ENCODE data around the gene TNFAIP8L2.
"Not testable (repeated sequence)": the region's sequence is repeated elsewhere in the genome, so short reads cannot be mapped to it uniquely, and the experiment has no call there.

TNFAIP8L2 gene

DNA sequence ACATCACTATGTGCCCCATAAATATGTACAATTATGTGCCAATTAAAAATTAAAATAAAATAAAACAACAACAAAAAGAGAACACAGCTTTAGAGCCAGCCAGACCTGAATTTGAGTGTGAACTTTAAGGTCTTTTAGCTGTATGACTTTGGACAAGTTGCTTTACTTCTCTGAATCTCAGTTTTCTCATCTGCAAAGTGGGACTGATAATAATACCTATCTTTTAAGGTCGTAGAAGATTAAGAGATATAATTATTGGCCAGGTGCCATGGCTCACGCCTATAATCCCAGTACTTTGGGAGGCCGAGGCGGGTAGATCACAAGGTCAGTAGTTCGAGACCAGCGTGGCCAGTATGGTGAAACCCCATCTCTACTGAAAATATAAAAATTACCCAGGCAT is 36.9 kb downstream of the TNFAIP8L2 start:
- DNase-seq, result no peak

DNA sequence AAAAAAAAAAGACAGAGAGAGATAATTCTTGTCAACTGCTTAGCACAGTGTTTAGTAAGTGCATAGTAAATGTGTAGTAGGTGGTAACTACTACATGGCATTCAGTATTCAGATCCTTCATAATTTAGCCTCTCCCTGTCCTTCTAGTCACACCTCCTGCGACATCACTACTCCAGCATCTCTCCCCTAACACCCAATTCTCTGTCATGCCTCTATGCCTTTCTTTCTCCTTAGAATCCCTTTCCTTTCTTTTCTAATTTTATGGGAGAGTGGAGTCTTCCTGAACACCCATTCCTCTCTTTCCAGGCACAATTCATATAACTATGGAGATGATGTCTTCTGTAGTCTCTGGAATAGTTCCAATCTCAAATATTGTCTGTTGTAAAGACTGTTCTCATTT is 37.4 kb downstream of the TNFAIP8L2 start:
- no peak for DNase-seq

DNA sequence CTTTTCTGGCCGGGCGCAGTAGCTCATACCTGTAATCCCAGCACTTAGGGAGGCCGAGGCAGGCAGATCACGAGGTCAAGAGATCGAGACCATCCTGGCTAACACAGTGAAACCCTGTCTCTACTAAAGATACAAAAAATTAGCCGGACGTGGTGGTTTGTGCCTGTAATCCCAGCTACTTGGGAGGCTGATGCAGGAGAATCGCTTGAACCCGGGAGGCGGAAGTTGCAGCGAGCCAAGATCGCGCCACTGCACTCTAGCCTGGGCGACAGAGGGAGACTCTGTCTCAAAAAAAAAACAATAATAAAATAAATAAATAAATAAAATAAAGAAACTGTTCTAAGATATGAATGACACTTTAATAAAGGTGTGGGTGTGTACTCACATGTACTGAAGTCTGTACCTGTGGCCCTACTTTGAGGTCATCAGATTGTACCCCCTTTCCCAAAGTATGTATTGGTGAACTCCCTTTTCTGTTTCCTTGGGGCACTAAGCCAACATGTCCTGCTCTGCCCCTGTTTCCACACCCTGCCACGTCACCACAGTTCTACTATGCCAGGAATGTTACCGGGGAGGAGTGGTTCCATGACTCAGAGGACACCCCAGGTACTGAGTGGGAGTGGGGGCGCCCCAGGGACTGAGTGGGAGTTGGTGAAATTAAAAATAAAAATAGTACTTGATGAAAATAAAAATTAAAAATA is 38.6 kb downstream of the TNFAIP8L2 start:
- DNase-seq, result not testable (repeated sequence)

DNA sequence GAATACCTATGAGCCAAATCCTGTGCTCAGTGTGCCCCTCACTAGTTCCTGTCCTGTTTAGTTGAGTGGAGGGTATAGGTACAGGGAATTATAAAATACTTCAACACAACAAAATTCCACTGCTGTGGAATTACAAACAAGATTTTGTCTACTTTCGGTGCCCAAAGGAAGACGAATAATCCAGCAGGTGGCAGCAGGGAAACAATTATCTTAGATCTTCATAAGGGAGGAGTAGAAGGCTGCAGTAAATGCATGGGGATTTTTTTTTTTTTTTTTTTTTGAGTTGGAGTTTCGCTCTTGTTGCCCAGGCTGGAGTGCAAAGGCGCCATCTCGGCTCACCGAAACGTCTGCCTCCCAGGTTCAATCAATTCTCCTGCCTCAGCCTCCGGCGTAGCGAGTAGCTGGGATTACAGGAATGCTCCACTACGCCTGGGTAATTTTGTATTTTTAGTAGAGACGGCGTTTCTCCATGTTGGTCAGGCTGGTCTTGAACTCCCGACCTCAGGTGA is 39.9 kb downstream of the TNFAIP8L2 start:
- DNase-seq, result peak; percentile 69

DNA sequence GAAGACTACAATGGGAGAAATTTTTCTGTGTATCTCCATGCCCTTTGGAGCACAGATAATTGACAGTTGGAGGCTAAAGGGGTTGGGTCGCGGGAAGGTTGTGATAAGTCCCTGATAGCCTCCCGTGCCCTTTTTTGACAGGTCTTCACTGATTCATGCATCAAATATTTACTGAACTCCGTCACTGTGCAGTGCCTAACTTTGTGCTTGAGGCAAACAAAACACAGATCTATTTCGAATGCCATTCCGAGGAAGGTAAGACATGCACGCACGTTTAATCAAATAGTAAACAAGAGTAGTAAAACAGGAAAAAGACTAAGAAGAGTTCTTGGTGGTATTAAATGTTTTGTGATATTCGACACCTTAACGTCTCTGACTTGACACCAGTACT is 41.4 kb downstream of the TNFAIP8L2 start:
- no peak for DNase-seq

DNA sequence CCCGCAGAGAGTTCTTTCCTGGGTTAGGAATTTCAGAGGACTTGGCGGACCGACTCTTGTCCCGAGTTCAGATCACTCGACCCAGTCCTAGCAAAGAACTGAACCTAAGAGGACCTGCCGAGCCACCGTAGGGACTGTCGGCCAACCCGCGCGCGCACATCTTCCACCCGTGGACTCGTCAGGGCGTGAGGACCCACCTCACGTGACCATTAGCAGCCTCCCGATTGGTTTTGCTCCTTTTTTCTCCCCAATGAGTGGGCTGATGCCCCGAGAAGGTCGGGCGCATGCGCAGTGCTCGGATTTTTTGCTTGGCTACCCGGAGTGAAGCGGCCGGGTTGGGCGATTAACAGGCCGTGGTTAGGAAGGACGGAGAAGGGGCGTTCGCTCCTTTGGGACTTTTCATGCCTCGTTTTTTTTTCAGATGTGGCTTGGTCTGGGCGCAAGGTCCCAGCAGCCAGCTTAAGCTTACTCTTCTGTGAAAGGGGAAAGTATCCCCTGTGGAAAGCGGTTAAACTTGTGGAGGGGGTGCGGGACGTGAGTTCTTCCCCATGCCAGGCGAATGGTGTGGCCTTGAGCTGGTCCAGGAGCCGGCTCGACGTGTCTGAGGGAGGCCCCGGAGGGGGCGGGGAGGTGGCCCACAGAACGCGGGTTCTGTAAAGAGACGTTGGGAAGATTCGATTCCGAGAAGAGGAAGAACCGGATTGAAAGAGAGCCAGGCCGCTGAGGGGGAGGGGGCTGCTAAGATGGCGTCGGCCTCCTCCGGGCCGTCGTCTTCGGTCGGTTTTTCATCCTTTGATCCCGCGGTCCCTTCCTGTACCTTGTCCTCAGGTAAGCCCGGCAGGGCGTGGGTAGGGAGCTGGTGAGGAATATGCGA is 42.0 kb downstream of the TNFAIP8L2 start, which contains the start of gene PIP5K1A:
PIP5K1A (plus strand) TSS at position 299 of the 874 bp plus-strand sequence; CDS start at position 744, 445 bp downstream.
- peak; percentile 99 for DNase-seq

DNA sequence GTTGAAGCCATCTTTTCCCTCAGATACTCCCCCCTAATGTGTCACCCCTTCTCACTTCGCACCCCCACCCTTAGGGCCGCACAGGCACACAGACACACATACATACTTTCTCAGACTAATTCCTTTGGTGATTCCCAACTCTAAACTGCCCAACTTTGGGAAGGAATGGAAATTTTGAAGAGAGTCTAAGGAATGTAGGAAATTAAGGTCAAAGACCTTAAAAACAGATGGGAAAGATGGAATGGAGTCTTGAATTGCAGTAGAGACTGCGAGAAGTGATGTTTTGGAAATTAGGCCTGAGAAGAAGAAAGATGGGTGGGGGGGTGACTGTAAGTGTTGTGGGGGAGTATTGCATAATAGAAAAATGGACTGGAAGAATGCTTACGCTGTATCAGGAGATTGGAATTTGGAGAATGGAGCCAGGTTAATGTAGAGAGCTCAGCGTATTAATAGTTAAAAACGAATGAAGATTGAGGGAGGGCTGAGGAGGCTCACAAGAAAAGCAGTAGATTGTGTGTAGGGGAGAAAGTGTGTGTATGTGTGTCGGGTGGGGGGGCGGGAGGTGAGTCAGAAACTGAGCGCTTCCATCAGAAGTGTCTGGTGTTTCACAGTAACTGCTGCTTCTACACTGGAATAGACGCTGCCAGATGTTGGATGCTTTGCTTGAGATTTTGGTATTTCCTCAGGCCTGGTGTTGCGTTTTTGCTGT is 43.6 kb downstream of the TNFAIP8L2 start:
- peak; percentile 51 for DNase-seq

DNA sequence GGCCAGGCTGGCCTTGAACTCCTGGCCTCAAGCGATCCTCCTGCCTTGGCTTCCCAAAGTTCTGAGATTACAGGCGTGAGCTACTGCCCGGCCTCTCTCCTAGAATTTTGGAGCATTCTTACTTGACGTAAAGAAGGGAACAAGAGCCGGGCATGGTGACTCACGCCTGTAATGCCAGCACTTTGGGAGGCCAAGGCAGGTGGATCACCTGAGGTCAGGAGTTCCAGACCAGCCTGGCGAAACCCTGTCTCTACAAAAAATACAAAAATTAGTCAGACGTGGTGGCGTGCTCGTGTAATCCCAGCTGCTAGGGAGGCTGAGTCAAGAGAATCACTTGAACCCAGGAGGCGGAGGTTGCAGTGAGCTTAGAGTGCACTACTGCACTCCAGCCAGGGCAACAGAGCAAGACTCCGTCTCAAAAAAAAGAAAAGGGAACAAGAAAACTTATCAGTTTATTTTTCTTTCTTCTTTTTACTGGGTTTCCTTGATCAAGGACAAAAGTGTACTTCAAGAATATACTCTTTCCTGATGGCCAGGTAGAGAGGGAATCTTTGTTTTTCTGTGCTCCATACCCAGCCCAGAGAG is 49.0 kb downstream of the TNFAIP8L2 start:
- not testable (repeated sequence) for DNase-seq

All from CD4-positive, alpha-beta T cell treated with Interleukin-6 for 4 hours (primary cell).